ENCODE data around the gene THAP3.

THAP3 gene

DNA sequence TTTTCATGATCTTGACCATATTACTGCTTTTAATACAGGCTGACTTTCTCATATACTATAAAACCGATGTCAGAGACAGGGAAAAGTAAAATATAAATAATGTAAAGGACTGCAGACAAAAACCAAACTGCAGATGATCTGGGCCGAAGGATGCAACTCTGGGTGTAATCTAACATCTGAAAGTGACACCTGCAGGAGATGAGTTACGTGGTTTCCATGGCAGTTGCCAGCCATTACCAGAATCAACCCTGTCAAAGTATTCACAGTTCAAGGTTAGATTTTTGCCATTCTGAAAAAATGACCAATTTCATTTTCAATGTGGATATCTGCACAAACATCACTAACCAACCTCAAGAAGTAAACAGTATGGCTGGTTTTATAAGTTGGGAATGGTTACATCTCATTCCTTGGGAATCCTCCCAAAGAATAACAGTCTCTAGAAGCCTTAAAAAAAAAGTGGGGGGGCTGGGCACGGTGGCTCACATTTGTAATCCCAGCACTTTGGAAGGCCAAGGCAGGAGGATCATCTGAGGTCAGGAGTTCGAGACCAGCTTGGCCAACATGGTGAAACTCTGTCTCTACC lies 49.2 kb downstream of the THAP3 start:
- no peak for DNase-seq (ENCODE audit: low read depth in 2 of 2)

DNA sequence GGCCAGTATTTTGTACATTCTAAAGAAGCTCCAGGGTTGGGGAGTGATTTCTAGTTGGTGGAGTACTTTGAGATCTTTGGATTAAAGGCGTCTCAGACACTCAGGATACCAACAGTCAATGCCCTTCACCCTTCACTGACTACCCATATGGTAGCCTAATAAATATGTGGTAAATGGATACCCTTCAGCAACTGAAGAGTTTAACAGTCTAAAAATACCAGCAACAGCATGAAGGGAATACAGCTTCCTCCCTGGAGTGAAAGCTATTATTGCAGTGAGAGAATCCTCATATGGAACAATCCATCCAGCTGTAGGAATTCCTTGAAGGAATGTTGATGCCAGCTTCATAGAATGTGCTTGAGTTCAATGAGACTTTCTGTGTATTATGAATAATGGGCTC lies 50.1 kb downstream of the THAP3 start:
- DNase-seq (ENCODE audit: low read depth in 2 of 2): no peak

DNA sequence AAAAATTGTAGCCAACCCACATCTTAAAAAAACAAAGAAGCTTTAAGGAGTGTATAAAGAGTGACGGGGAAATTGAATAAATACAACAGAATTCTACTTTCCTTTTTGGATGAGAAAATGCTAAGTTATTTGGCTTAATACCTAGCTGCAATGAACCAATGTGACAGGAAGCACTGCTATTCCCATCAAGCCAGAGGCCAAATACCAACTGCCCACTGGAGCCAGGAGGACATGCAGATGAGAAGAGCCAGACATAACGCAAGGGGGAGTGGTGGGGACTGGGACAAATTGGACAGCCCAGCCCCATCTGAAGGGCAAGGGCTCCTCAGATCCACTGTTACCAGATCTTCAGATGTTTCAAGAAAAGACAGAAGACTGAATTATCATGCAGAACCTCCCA lies 51.3 kb downstream of the THAP3 start:
- DNase-seq (ENCODE audit: low read depth in 2 of 2): no peak
